PC-3 (cell line): Measurements from ENCODE around the gene KLHL30. TPM values are rescaled to one million over a fixed set of nuclear protein-coding genes. Genes with fewer than 3 reads are reported as not detected.
A peak's percentile ranks its signal among the peaks of the same experiment; 100 is the strongest.

Source experiments
- ATAC-seq: fragments of 200-7000 bp; cut with Tn5 transposase; 2 replicates; pipeline ENCODE4 v1.9.1; 2020; ENCODE audit warnings: mild to moderate bottlenecking, moderate library complexity
- BruUV-seq: library from RNA; stranded (reverse); fragments of 400-500 nt; replicated peaks from 2 replicates; lab custom pipeline; 2021; lab: Mats Ljungman, UMichigan
- CTCF ChIA-PET: fragments of 300-600 bp; sonication (Branson Sonifier 250); formaldehyde crosslinking; loops from one replicate; lab custom pipeline; 2022; ENCODE audit warnings: antibody characterized with exemption; lab: Charles Lee
- POLR2A ChIA-PET: fragments of 300-600 bp; sonication (Branson Sonifier 250); formaldehyde crosslinking; loops from one replicate; lab custom pipeline; 2022; ENCODE audit warnings: antibody characterized with exemption; ENCODE audit not compliant: unreplicated experiment; lab: Charles Lee
- DNase-seq: peaks from one replicate; pipeline ENCODE4 v3.0.0-alpha.2; 2015
- H2AFZ ChIP-seq: fragments of 300-600 bp; sonication (generic); 2 replicates; pipeline ENCODE4 v1.6.0; 2016; ENCODE audit warnings: antibody characterized with exemption, low read length
- H3F3A ChIP-seq: fragments of 300-600 bp; sonication (generic); one replicate; pipeline ENCODE4 v1.6.0; 2017; ENCODE audit warnings: antibody characterized with exemption, low read length, control low read depth, mild to moderate bottlenecking; ENCODE audit not compliant: unreplicated experiment
- H3K27ac ChIP-seq: fragments of 300-600 bp; sonication (generic); 2 replicates; pipeline ENCODE4 v1.5.1; 2016; ENCODE audit warnings: mild to moderate bottlenecking, low read length
- H3K27me3 ChIP-seq: fragments of 300-600 bp; sonication (generic); 2 replicates; pipeline ENCODE4 v1.6.1; 2016; ENCODE audit warnings: low read length, mixed read lengths
- H3K36me3 ChIP-seq: fragments of 300-600 bp; sonication (generic); 2 replicates; pipeline ENCODE4 v1.6.1; 2016; ENCODE audit warnings: low read depth, mixed run types, low read length, mixed read lengths
- H3K4me1 ChIP-seq: fragments of 300-600 bp; sonication (generic); 2 replicates; pipeline ENCODE4 v1.5.1; 2016; ENCODE audit warnings: low read length; ENCODE audit not compliant: insufficient read depth
- H3K4me2 ChIP-seq: fragments of 300-600 bp; sonication (generic); 2 replicates; pipeline ENCODE4 v1.6.0; 2016; ENCODE audit warnings: low read length
- H3K4me3 ChIP-seq: fragments of 300-600 bp; sonication (generic); 2 replicates; pipeline ENCODE4 v1.5.1; 2016; ENCODE audit warnings: mild to moderate bottlenecking, low read length, mixed read lengths
- H3K79me2 ChIP-seq: fragments of 300-600 bp; sonication (generic); 2 replicates; pipeline ENCODE4 v1.6.1; 2017; ENCODE audit warnings: low read length, mixed read lengths
- H3K9ac ChIP-seq: fragments of 300-600 bp; sonication (generic); 2 replicates; pipeline ENCODE4 v1.6.0; 2016; ENCODE audit warnings: mild to moderate bottlenecking, low read length
- H3K9me2 ChIP-seq: fragments of 300-600 bp; sonication (generic); replicated peaks from 2 replicates; pipeline ENCODE4 v1.6.1; 2016; ENCODE audit warnings: mixed run types, low read length, mixed read lengths
- H3K9me3 ChIP-seq: fragments of 300-600 bp; sonication (generic); 2 replicates; pipeline ENCODE4 v1.6.1; 2016; ENCODE audit warnings: low read length, mixed read lengths
- H4K20me1 ChIP-seq: fragments of 300-600 bp; sonication (generic); 2 replicates; pipeline ENCODE4 v1.6.1; 2016; ENCODE audit warnings: low read length, mixed read lengths
- CTCF ChIP-seq: fragments of 300-600 bp; sonication (generic); conservative IDR thresholded peaks from 2 replicates; pipeline ENCODE4 v1.5.1; 2017; ENCODE audit warnings: antibody characterized with exemption, low read depth, mild to moderate bottlenecking, low read length
- EZH2 ChIP-seq: fragments of 300-600 bp; sonication (generic); IDR thresholded peaks from one replicate; pipeline ENCODE4 v1.6.1; 2017; ENCODE audit warnings: antibody characterized with exemption, mild to moderate bottlenecking, low read length; ENCODE audit not compliant: unreplicated experiment
- EZH2phosphoT487 ChIP-seq: fragments of 300-600 bp; sonication (generic); IDR thresholded peaks from 2 replicates; pipeline ENCODE4 v1.6.1; 2018; ENCODE audit warnings: mild to moderate bottlenecking, antibody characterized with exemption, low read length, borderline replicate concordance
- intact Hi-C: fragments of 100-400 bp; cut with micrococcal nuclease; formaldehyde crosslinking; loops from 2 replicates; pipeline ENCODE4 v1.9.0; 2023
- total RNA-seq: library from RNA; depleted of rRNA; stranded (reverse); fragments of >200 nt; gene quantifications from 2 replicates; pipeline ENCODE4 v1.2.3, GENCODE V29; 2014

KLHL30 gene
- total RNA-seq, 1 experiment from 2014 or later, result not detected

GRCh38 chr2:238133499-238134392 lies 4.7 kb upstream of the KLHL30 start:
- POLR2A ChIA-PET, result no interaction called here
- BruUV-seq, result no TSS peak
- Histone ChIP-seq H3K4me1 (no peaks in the 10 kb centered on the region), H3K9me3 (no peaks in the 10 kb centered on the region), H3K4me3 (no peak overlapping the region), H3K79me2 (no peaks in the 10 kb centered on the region), H3K27ac (no peak overlapping the region), H3K9me2 (no peaks in the 10 kb centered on the region), H3F3A (no peaks in the 10 kb centered on the region), H3K4me2 (no peak overlapping the region), H4K20me1 (no peaks in the 10 kb centered on the region), H3K27me3 (no peaks in the 10 kb centered on the region), H3K36me3 (no peaks in the 10 kb centered on the region), H2AFZ (no peak overlapping the region), H3K9ac (no peak overlapping the region)
- CTCF ChIA-PET, result no interaction called here
- peak; percentile 6 for DNase-seq
- 0 out of 2 replicates have a peak, but pooled peaks have one; percentile 32 for ATAC-seq
- TF ChIP-seq EZH2, result no peak
- TF ChIP-seq CTCF, result no peak
- no peak for TF ChIP-seq EZH2phosphoT487
- intact Hi-C loops, result no loop called here

- H3K4me1 ChIP-seq, result no peaks in the 10 kb centered on the region
- no peaks in the 10 kb centered on the region for H3F3A ChIP-seq
- BruUV-seq, result no TSS peak
- CTCF ChIA-PET, result no interaction called here
- ATAC-seq (no peak), DNase-seq (no peak)
- H3K36me3 ChIP-seq, result no peaks in the 10 kb centered on the region
- H3K9ac ChIP-seq, result no peak overlapping the region
- no peaks in the 10 kb centered on the region for H3K9me3 ChIP-seq
- H4K20me1 ChIP-seq, result no peaks in the 10 kb centered on the region
- intact Hi-C loops, result no loop called here
- no peak overlapping the region for H2AFZ ChIP-seq
- no peaks in the 10 kb centered on the region for H3K9me2 ChIP-seq
- H3K79me2 ChIP-seq, result no peaks in the 10 kb centered on the region
- no peaks in the 10 kb centered on the region for H3K27me3 ChIP-seq
- TF ChIP-seq EZH2phosphoT487 (no peak), CTCF (no peak), EZH2 (no peak)
- no peak overlapping the region for H3K4me3 ChIP-seq
- POLR2A ChIA-PET, result no interaction called here
- H3K27ac ChIP-seq, result no peak overlapping the region
- no peak overlapping the region for H3K4me2 ChIP-seq
These were observed 4.1 kb upstream of the KLHL30 start for GRCh38 chr2:238134393-238134785.

- Histone ChIP-seq H4K20me1 (no peaks in the 10 kb centered on the region), H2AFZ (no peak overlapping the region), H3K27me3 (no peaks in the 10 kb centered on the region), H3K79me2 (no peaks in the 10 kb centered on the region), H3K4me1 (no peaks in the 10 kb centered on the region), H3K9me2 (no peaks in the 10 kb centered on the region), H3K9ac (no peak overlapping the region), H3K9me3 (no peaks in the 10 kb centered on the region), H3F3A (no peaks in the 10 kb centered on the region), H3K4me2 (no peak overlapping the region), H3K27ac (no peak overlapping the region), H3K36me3 (no peaks in the 10 kb centered on the region), H3K4me3 (no peak overlapping the region)
- CTCF ChIA-PET, result no interaction called here
- no peak for DNase-seq
- BruUV-seq, result no TSS peak
- no peak for TF ChIP-seq CTCF
- no peak for TF ChIP-seq EZH2
- no peak for TF ChIP-seq EZH2phosphoT487
- no peak for ATAC-seq
- intact Hi-C loops, result no loop called here
- POLR2A ChIA-PET, result no interaction called here
These were observed 2.8 kb upstream of the KLHL30 start for GRCh38 chr2:238135601-238136150.
